HCT116 (cell line): Measurements from ENCODE around the gene ZNRF2.
"Not testable (repeated sequence)": the region's sequence is repeated elsewhere in the genome, so short reads cannot be mapped to it uniquely, and the experiment has no call there.

ENCODE experiments used
- ELF1 ChIP-seq: IDR thresholded peaks from 2 replicates; pipeline ENCODE4 v1.6.1; 2012; ENCODE audit warnings: low read depth, borderline replicate concordance
- POLR2A ChIP-seq: IDR thresholded peaks from 2 replicates; pipeline ENCODE4 v1.7.0; 2011; ENCODE audit warnings: borderline replicate concordance; ENCODE audit not compliant: insufficient read depth, insufficient read length; ENCODE audit errors: extremely low read depth
- YY1 ChIP-seq: IDR thresholded peaks from 2 replicates; pipeline ENCODE4 v1.6.1; 2011; ENCODE audit warnings: low read length, low read depth, moderate library complexity, mild to moderate bottlenecking; ENCODE audit not compliant: insufficient replicate concordance; ENCODE audit errors: extremely low read depth
- ZNF274 ChIP-seq: fragments of 200-500 bp; sonication (Bioruptor generic); IDR thresholded peaks from 2 replicates; pipeline ENCODE4 v1.6.1; 2014; ENCODE audit warnings: mild to moderate bottlenecking, low read depth, low read length, inconsistent platforms
- TF ChIP-seq, protein P1 (sequence below): IDR thresholded peaks from 2 replicates; pipeline ENCODE4 v1.6.1; 2011; ENCODE audit warnings: mild to moderate bottlenecking, low read length, moderate library complexity; ENCODE audit not compliant: insufficient replicate concordance; ENCODE audit errors: extremely low read depth
- TF ChIP-seq, protein P2 (sequence below), 3 experiments: fragments of 200-600 bp in 1 of 3; sonication (generic) in 1 of 3; IDR thresholded peaks in 2 of 3; conservative IDR thresholded peaks in 1 of 3; 2 replicates each; pipeline ENCODE4 v1.5.1; 2012 to 2017; ENCODE audit warnings: low read depth in 2 of 3, low read length in 2 of 3, antibody characterized with exemption in 1 of 3, borderline replicate concordance in 1 of 3, control low read depth in 1 of 3, mild to moderate bottlenecking in 1 of 3, mixed read lengths in 1 of 3, mixed run types in 1 of 3, moderate library complexity in 1 of 3; ENCODE audit not compliant: insufficient read depth in 1 of 3
- TF ChIP-seq, protein P3 (sequence below): IDR thresholded peaks from 2 replicates; pipeline ENCODE4 v1.6.1; 2012; ENCODE audit warnings: low read depth

DNA sequence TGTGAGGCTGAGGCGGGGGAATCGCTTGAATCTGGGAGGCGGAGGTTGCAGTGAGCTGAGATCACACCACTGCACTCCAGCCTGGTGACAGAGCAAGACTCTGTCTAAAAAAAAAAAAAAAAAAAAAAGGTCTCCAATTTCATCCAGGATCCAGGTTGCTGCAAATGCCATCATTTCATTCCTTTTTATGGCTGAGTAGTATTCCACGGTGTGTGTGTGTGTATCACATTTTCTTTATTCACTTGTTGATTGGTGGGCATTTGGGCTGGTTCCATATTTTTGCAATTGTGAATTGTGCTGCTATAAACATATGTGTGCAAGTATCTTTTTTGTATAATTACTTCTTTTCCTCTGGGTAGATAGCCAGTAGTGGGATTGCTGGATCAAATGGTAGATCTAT lies 19.2 kb upstream of the ZNRF2 start:
- TF ChIP-seq, protein P1, sequence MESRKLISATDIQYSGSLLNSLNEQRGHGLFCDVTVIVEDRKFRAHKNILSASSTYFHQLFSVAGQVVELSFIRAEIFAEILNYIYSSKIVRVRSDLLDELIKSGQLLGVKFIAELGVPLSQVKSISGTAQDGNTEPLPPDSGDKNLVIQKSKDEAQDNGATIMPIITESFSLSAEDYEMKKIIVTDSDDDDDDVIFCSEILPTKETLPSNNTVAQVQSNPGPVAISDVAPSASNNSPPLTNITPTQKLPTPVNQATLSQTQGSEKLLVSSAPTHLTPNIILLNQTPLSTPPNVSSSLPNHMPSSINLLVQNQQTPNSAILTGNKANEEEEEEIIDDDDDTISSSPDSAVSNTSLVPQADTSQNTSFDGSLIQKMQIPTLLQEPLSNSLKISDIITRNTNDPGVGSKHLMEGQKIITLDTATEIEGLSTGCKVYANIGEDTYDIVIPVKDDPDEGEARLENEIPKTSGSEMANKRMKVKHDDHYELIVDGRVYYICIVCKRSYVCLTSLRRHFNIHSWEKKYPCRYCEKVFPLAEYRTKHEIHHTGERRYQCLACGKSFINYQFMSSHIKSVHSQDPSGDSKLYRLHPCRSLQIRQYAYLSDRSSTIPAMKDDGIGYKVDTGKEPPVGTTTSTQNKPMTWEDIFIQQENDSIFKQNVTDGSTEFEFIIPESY = not testable (repeated sequence)
- TF ChIP-seq, protein P2, sequence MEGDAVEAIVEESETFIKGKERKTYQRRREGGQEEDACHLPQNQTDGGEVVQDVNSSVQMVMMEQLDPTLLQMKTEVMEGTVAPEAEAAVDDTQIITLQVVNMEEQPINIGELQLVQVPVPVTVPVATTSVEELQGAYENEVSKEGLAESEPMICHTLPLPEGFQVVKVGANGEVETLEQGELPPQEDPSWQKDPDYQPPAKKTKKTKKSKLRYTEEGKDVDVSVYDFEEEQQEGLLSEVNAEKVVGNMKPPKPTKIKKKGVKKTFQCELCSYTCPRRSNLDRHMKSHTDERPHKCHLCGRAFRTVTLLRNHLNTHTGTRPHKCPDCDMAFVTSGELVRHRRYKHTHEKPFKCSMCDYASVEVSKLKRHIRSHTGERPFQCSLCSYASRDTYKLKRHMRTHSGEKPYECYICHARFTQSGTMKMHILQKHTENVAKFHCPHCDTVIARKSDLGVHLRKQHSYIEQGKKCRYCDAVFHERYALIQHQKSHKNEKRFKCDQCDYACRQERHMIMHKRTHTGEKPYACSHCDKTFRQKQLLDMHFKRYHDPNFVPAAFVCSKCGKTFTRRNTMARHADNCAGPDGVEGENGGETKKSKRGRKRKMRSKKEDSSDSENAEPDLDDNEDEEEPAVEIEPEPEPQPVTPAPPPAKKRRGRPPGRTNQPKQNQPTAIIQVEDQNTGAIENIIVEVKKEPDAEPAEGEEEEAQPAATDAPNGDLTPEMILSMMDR (IDR thresholded peaks at IDR 0.05 in 2 of 3, conservative IDR thresholded peaks at IDR 0.05 in 1 of 3; ENCODE audit: borderline replicate concordance in 1 of 3, insufficient read depth in 1 of 3, low read depth in 2 of 3, low read length in 2 of 3) = not testable (repeated sequence)
- TF ChIP-seq ELF1, POLR2A, YY1, ZNF274: not testable (repeated sequence)
- TF ChIP-seq, protein P3, sequence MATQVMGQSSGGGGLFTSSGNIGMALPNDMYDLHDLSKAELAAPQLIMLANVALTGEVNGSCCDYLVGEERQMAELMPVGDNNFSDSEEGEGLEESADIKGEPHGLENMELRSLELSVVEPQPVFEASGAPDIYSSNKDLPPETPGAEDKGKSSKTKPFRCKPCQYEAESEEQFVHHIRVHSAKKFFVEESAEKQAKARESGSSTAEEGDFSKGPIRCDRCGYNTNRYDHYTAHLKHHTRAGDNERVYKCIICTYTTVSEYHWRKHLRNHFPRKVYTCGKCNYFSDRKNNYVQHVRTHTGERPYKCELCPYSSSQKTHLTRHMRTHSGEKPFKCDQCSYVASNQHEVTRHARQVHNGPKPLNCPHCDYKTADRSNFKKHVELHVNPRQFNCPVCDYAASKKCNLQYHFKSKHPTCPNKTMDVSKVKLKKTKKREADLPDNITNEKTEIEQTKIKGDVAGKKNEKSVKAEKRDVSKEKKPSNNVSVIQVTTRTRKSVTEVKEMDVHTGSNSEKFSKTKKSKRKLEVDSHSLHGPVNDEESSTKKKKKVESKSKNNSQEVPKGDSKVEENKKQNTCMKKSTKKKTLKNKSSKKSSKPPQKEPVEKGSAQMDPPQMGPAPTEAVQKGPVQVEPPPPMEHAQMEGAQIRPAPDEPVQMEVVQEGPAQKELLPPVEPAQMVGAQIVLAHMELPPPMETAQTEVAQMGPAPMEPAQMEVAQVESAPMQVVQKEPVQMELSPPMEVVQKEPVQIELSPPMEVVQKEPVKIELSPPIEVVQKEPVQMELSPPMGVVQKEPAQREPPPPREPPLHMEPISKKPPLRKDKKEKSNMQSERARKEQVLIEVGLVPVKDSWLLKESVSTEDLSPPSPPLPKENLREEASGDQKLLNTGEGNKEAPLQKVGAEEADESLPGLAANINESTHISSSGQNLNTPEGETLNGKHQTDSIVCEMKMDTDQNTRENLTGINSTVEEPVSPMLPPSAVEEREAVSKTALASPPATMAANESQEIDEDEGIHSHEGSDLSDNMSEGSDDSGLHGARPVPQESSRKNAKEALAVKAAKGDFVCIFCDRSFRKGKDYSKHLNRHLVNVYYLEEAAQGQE = not testable (repeated sequence)
